GM21529 (cell line): ENCODE measurements around the gene B3GNT4.
"Not testable (repeated sequence)": the region's sequence is repeated elsewhere in the genome, so short reads cannot be mapped to it uniquely, and the experiment has no call there.

ENCODE experiments used
- ATAC-seq: cut with Tn5 transposase; IDR thresholded peaks from one replicate; pipeline ENCODE4 v1.9.1; 2021; ENCODE audit not compliant: unreplicated experiment

B3GNT4 gene

GRCh38 chr12:122187466-122187865, 16.0 kb upstream of the B3GNT4 start:
- ATAC-seq = no peak

GRCh38 chr12:122189626-122190475, 13.7 kb upstream of the B3GNT4 start:
- no peak for ATAC-seq

- ATAC-seq = no peak
Observed at GRCh38 chr12:122190842-122191668, 12.5 kb upstream of the B3GNT4 start.

GRCh38 chr12:122192441-122192840, 11.1 kb upstream of the B3GNT4 start:
- ATAC-seq = no peak

GRCh38 chr12:122194804-122195203, 8.7 kb upstream of the B3GNT4 start:
- no peak for ATAC-seq

- ATAC-seq = no peak
Observed at GRCh38 chr12:122195405-122195804, 8.1 kb upstream of the B3GNT4 start.

GRCh38 chr12:122197612-122197966, 5.9 kb upstream of the B3GNT4 start:
- ATAC-seq = no peak

- ATAC-seq = no peak
Observed at GRCh38 chr12:122199484-122200355, 3.8 kb upstream of the B3GNT4 start.

GRCh38 chr12:122200541-122201175, 2.9 kb upstream of the B3GNT4 start:
- no peak for ATAC-seq

- ATAC-seq = no peak
Observed at GRCh38 chr12:122201381-122201780, 2.1 kb upstream of the B3GNT4 start.

- ATAC-seq = no peak
Observed at GRCh38 chr12:122202017-122202416, 1.5 kb upstream of the B3GNT4 start.

GRCh38 chr12:122202811-122203210, 698 bp upstream of the B3GNT4 start:
- not testable (repeated sequence) for ATAC-seq

GRCh38 chr12:122204167-122205052, 901 bp downstream of the B3GNT4 start:
- no peak for ATAC-seq

- no peak for ATAC-seq
Observed at GRCh38 chr12:122205053-122205925, 1.8 kb downstream of the B3GNT4 start.

- ATAC-seq = no peak
Observed at GRCh38 chr12:122206111-122206881, 2.8 kb downstream of the B3GNT4 start.

GRCh38 chr12:122206976-122207375, 3.5 kb downstream of the B3GNT4 start:
- ATAC-seq = no peak

GRCh38 chr12:122207391-122207790, 3.9 kb downstream of the B3GNT4 start:
- no peak for ATAC-seq
